Measurements from ENCODE around the gene ASCC1. TPM values are rescaled to one million over a fixed set of nuclear protein-coding genes. Genes with fewer than 3 reads are reported as not detected.

ASCC1 gene
- total and polyA plus RNA-seq, 2 donors (not counting 1 experiment from before 2014, with no cell fraction given) = 17.9 to 28.1 TPM

DNA sequence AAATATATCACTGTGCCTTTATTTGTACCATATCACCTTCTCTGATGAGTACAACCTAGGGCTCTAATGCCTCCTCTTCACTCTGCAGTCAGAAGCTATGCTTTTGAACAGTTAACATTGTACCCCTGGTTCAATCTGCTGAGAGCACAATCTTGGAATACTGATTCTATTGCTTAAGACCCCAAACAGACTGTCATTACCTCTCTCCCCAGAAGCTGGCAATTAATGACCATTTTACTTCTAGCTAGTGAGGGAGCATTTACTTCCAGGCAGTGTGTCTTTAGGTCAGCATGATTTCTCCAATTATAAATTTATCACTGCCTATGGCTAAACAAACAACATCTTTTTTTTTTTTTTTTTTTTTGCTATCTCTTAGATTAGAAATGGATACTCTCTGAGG lies 91.7 kb downstream of the ASCC1 start:
- no peaks in the 10 kb centered on the region for H3K4me1 ChIP-seq (ENCODE audit: control insufficient read depth in 2 of 2, insufficient read depth in 2 of 2, low read length in 2 of 2)
- no peak overlapping the region for H3K4me2 ChIP-seq (replicated peaks; ENCODE audit: low read depth, low read length, poor library complexity, severe bottlenecking)
- DNase-seq = no peak
- Mint-ChIP-seq H3K27ac (no peak overlapping the region), H3K9me3 (ENCODE audit: insufficient read depth) (no peaks in the 10 kb centered on the region), H3K27me3 (no peaks in the 10 kb centered on the region), H3K4me3 (no peak overlapping the region), H3K4me1 (no peaks in the 10 kb centered on the region)
- H2AFZ ChIP-seq (ENCODE audit: insufficient read depth, low read depth, low read length, poor library complexity, severe bottlenecking) = no peak overlapping the region
- intact Hi-C loops (cut with micrococcal nuclease) = no loop called here
- no peak overlapping the region for H3K27ac ChIP-seq (ENCODE audit: low read length in 2 of 2)
- H4K20me1 ChIP-seq (ENCODE audit: control insufficient read depth, insufficient read depth, low read length, poor library complexity, severe bottlenecking) = no peaks in the 10 kb centered on the region
- H3K9me3 ChIP-seq (ENCODE audit: control extremely low read depth in 1 of 3, control insufficient read depth in 2 of 3, insufficient read depth in 1 of 3, low read length in 2 of 3) = no peaks in the 10 kb centered on the region
- peaks cover 6% of the 10 kb centered on the region for H3K79me2 ChIP-seq (ENCODE audit: control insufficient read depth, insufficient read depth, low read length)
- no peak for TF ChIP-seq EZH2 (IDR thresholded peaks at IDR 0.05; ENCODE audit: borderline replicate concordance, insufficient read depth, low read depth, low read length, poor library complexity, severe bottlenecking)
- no peak for TF ChIP-seq CTCF (IDR thresholded peaks at IDR 0.05)
- H3K27me3 ChIP-seq (replicated peaks in 1 of 4; ENCODE audit: control extremely low read depth in 1 of 4, control insufficient read depth in 3 of 4, insufficient read depth in 4 of 4, low read length in 3 of 4) = no peaks in the 10 kb centered on the region
- ChIA-PET CTCF (interaction anchor here (0.6 to 11.2 kb wide), 6 partner anchors 35 to 216 kb away, joined by 3 to 333 read pairs (median 4); no protein-coding TSS in a partner anchor), POLR2A (interaction anchor here (0.7 kb wide), 1 partner anchor 43 kb away, joined by 10 read pairs; no protein-coding TSS in a partner anchor)
- ATAC-seq (ENCODE audit: low read depth) = no peak
- no peak overlapping the region for H3K9ac ChIP-seq (ENCODE audit: low read length)
- no peak overlapping the region for H3K4me3 ChIP-seq (ENCODE audit: control extremely low read depth in 1 of 5, extremely low read depth in 1 of 5, insufficient read depth in 1 of 5, low read depth in 2 of 5, low read length in 4 of 5)
- peaks cover under 1 to 25% of the 10 kb centered on the region in 2 experiments for H3K36me3 ChIP-seq (replicated peaks in 1 of 2; ENCODE audit: control extremely low read depth in 1 of 2, control insufficient read depth in 1 of 2, extremely low read depth in 1 of 2, insufficient read depth in 2 of 2, low read length in 1 of 2)

DNA sequence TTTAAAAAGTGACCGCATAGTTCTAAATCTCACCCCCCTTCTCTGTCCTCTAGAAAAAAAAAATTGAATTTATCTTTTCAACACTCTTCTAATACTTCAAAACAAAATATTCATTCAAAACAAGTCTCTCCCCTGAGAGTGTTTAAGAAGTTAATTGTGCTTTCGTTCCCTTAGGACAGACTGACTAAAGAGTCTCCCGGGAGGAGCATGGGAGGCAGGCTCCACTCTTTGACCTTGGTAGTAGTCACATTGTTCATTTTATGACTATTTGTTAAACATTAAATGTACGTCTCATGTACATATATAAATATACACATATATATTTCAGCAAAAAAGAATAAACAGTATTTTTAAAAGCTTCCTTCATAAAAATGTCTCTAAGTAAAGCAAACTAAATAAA lies 92.5 kb downstream of the ASCC1 start:
- no peak overlapping the region for H3K4me3 Mint-ChIP-seq

More for the DNA sequence above, 92.5 kb downstream of the ASCC1 start:
- WGBS (ENCODE audit: insufficient coverage) = no CpG with 5 or more reads among the region's 4 CpGs
- Histone ChIP-seq H3K27me3 (replicated peaks in 1 of 4; ENCODE audit: control extremely low read depth in 1 of 4, control insufficient read depth in 3 of 4, insufficient read depth in 4 of 4, low read length in 3 of 4) (no peaks in the 10 kb centered on the region), H3K4me2 (replicated peaks; ENCODE audit: low read depth, low read length, poor library complexity, severe bottlenecking) (no peak overlapping the region), H3K4me3 (ENCODE audit: control extremely low read depth in 1 of 5, extremely low read depth in 1 of 5, insufficient read depth in 1 of 5, low read depth in 2 of 5, low read length in 4 of 5) (no peak overlapping the region), H3K79me2 (ENCODE audit: control insufficient read depth, insufficient read depth, low read length) (peaks cover 6% of the 10 kb centered on the region), H3K9ac (ENCODE audit: low read length) (no peak overlapping the region), H2AFZ (ENCODE audit: insufficient read depth, low read depth, low read length, poor library complexity, severe bottlenecking) (no peak overlapping the region), H3K27ac (ENCODE audit: low read length in 2 of 2) (no peak overlapping the region), H3K36me3 (replicated peaks in 1 of 2; ENCODE audit: control extremely low read depth in 1 of 2, control insufficient read depth in 1 of 2, extremely low read depth in 1 of 2, insufficient read depth in 2 of 2, low read length in 1 of 2) (peaks cover 4 to 29% of the 10 kb centered on the region in 2 experiments), H4K20me1 (ENCODE audit: control insufficient read depth, insufficient read depth, low read length, poor library complexity, severe bottlenecking) (no peaks in the 10 kb centered on the region), H3K9me3 (ENCODE audit: control extremely low read depth in 1 of 3, control insufficient read depth in 2 of 3, insufficient read depth in 1 of 3, low read length in 2 of 3) (no peaks in the 10 kb centered on the region), H3K4me1 (ENCODE audit: control insufficient read depth in 2 of 2, insufficient read depth in 2 of 2, low read length in 2 of 2) (no peaks in the 10 kb centered on the region)
- TF ChIP-seq CTCF (IDR thresholded peaks at IDR 0.05) = no peak
- no peak for TF ChIP-seq EZH2 (IDR thresholded peaks at IDR 0.05; ENCODE audit: borderline replicate concordance, insufficient read depth, low read depth, low read length, poor library complexity, severe bottlenecking)
- Mint-ChIP-seq H3K9me3 (ENCODE audit: insufficient read depth) (no peaks in the 10 kb centered on the region), H3K27me3 (no peaks in the 10 kb centered on the region), H3K27ac (no peak overlapping the region), H3K4me1 (no peaks in the 10 kb centered on the region)
- ChIA-PET CTCF (interaction anchor here (5.8 to 11.2 kb wide), 2 partner anchors 99 to 217 kb away, joined by 90 to 333 read pairs; no protein-coding TSS in a partner anchor), POLR2A (no interaction called here)
- intact Hi-C loops (cut with micrococcal nuclease) = no loop called here
- no peak for DNase-seq
- no peak for ATAC-seq (ENCODE audit: low read depth)
